Measurements from ENCODE around the gene PIP5KL1.

Gene PIP5KL1

DNA sequence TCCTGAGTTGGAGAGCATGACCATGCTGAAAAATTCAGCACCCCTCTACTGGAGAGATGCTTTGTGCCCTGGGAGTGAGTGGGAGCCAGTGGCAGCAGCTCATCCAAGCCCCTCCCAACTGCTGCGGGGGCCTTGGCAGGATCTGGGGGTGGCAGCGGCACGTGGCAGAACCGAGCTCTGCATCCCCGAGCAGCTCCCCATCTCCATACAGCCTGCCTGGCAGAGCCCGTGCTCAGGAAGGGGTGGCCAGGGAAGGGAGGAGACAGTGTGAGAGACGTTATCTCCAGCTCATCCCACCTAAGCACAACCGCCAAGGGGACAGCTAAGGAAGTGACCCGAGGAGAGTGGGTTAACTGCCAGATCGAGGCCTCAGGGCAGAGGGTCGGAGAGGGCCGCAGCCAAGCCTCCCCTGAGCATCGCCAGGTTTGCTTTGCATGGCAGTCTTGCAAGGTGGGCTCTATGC is 24.3 kb upstream of the PIP5KL1 start:
- Histone ChIP-seq H3K36me3 (ENCODE audit: insufficient read depth, low read length) (no peaks in the 10 kb centered on the region), H3K4me2 (ENCODE audit: low read length) (no peak overlapping the region), H3K9me3 (replicated peaks; ENCODE audit: low read length) (no peaks in the 10 kb centered on the region), H3K4me3 (ENCODE audit: low read length) (no peak overlapping the region), H3K9ac (ENCODE audit: low read depth, low read length) (no peak overlapping the region), H3K4me1 (ENCODE audit: control insufficient read depth, insufficient read depth, low read length) (peaks cover 11% of the 10 kb centered on the region), H3K27me3 (ENCODE audit: control insufficient read depth, insufficient read depth, low read length) (no peaks in the 10 kb centered on the region)

GRCh38 chr9:127953768-127954505 is 23.4 kb upstream of the PIP5KL1 start:
- H3K4me3 ChIP-seq (ENCODE audit: low read length): no peak overlapping the region
- H3K4me1 ChIP-seq (ENCODE audit: control insufficient read depth, insufficient read depth, low read length): peaks cover 11% of the 10 kb centered on the region
- no peak overlapping the region for H3K4me2 ChIP-seq (ENCODE audit: low read length)
- H3K36me3 ChIP-seq (ENCODE audit: insufficient read depth, low read length): no peaks in the 10 kb centered on the region
- no peaks in the 10 kb centered on the region for H3K27me3 ChIP-seq (ENCODE audit: control insufficient read depth, insufficient read depth, low read length)
- H3K9ac ChIP-seq (ENCODE audit: low read depth, low read length): no peak overlapping the region
- no peaks in the 10 kb centered on the region for H3K9me3 ChIP-seq (replicated peaks; ENCODE audit: low read length)

DNA sequence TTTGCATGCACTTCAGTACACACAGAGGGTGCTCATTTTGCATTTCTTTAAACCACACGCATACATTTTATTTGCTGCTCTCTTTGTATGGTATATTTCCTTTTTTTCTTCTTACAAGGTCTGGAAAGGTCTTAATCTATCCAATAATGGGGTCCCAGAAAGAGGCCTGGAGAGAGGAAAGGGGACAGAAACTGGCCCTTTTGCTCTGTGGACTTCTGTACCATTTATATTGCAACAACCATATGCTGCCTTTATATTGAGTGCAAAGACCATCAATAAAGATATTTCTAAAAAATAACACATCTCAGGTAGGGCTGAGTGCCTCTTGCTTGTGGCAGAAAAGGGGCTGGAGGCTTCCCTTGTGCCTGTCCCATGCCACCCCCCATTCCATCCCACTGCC is 22.6 kb upstream of the PIP5KL1 start:
- Histone ChIP-seq H3K4me3 (ENCODE audit: low read length) (no peak overlapping the region), H3K27me3 (ENCODE audit: control insufficient read depth, insufficient read depth, low read length) (no peaks in the 10 kb centered on the region), H3K4me1 (ENCODE audit: control insufficient read depth, insufficient read depth, low read length) (peaks cover 11% of the 10 kb centered on the region), H3K36me3 (ENCODE audit: insufficient read depth, low read length) (no peaks in the 10 kb centered on the region), H3K9ac (ENCODE audit: low read depth, low read length) (no peak overlapping the region), H3K9me3 (replicated peaks; ENCODE audit: low read length) (no peaks in the 10 kb centered on the region), H3K4me2 (ENCODE audit: low read length) (no peak overlapping the region)

DNA sequence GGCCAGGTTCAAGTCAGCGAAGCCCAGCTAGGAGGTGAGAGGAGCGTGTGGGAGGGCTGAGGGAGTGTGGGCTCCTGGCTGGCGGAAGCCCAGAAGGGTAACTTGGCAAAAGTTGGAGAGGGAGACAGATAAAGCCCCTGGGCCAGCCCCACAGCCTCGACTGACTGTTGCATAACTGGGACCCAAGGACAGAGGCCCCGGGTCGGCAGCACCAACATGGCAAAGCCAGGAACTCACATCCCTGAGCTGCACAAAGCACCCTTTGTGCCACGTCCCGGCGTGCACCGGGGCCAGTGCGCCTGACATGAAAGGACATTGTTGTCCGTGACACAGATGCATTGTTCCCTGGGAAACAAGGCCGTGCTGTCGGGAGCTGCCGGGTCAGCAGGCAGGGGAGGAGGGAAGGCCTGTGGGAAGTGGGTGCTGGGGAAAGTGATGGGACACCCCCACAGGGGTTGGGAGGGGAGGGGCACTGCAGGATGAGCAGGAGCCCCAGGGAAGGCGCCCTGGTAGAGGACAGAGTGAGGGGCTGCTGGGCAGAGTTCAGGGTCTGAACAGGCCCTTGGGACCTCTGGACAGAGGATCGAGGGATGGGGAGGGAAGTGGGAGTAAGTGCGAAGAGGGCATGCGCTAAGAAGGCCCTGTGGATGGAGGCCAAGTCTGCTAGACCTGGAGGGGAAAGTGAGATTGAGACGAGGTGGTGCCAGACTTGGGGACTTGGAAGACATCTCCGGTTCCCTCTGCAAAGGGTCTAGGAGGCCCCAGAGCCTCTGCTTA is 20.1 kb upstream of the PIP5KL1 start:
- Histone ChIP-seq H3K9ac (ENCODE audit: low read depth, low read length) (no peak overlapping the region), H3K27me3 (ENCODE audit: control insufficient read depth, insufficient read depth, low read length) (no peaks in the 10 kb centered on the region), H3K9me3 (replicated peaks; ENCODE audit: low read length) (no peaks in the 10 kb centered on the region), H3K36me3 (ENCODE audit: insufficient read depth, low read length) (no peaks in the 10 kb centered on the region), H3K4me2 (ENCODE audit: low read length) (no peak overlapping the region), H3K4me1 (ENCODE audit: control insufficient read depth, insufficient read depth, low read length) (peaks cover 10% of the 10 kb centered on the region), H3K4me3 (ENCODE audit: low read length) (no peak overlapping the region)

GRCh38 chr9:127949827-127950512 is 19.4 kb upstream of the PIP5KL1 start:
- H3K9ac ChIP-seq (ENCODE audit: low read depth, low read length): no peak overlapping the region
- no peaks in the 10 kb centered on the region for H3K36me3 ChIP-seq (ENCODE audit: insufficient read depth, low read length)
- peaks cover 3% of the 10 kb centered on the region for H3K4me1 ChIP-seq (ENCODE audit: control insufficient read depth, insufficient read depth, low read length)
- no peaks in the 10 kb centered on the region for H3K27me3 ChIP-seq (ENCODE audit: control insufficient read depth, insufficient read depth, low read length)
- H3K9me3 ChIP-seq (replicated peaks; ENCODE audit: low read length): no peaks in the 10 kb centered on the region
- H3K4me2 ChIP-seq (ENCODE audit: low read length): no peak overlapping the region
- no peak overlapping the region for H3K4me3 ChIP-seq (ENCODE audit: low read length)

DNA sequence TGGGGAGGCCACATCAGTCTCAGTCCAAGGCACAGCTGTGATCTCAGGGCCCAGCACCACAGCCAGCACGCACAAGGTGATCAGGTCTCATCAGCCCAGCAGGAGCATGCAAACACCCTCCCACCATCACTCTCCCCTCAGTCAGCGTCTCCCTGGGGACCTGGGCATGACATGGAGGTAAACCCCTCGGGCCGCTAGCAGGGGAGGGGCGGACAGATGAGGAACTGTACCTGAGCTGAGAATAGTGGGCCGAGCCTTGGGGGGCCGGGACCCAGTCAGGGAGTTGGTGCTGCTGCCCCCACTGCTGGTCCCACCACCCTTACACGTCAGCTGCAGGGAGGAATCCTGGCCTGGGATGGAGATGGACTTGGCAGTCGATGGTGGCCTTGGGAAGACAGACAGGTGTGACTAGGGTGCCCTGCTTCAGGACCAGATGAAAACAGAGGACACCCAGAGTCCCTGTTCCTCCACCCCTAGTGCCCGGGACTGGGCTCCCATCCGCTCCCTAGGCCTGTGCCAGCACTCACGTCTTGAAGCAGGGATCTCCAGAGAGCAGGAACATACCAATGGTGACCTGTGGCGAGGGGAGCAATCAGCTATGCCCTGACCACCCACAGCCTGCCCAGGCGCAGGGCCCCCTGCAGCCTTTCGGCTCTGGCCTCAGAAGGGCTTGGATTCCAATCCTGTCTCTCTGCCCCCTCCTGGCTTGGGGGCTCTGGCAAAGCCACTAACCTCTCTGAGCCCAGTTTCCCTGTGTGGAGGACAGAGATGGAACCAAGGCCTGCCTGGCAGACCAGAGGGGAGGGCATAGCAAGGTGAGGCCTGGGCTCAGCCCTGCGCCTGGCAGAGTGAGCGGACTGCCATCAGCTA is 17.5 kb upstream of the PIP5KL1 start:
- no peak overlapping the region for H3K4me3 ChIP-seq (ENCODE audit: low read length)
- no peaks in the 10 kb centered on the region for H3K27me3 ChIP-seq (ENCODE audit: control insufficient read depth, insufficient read depth, low read length)
- no peaks in the 10 kb centered on the region for H3K9me3 ChIP-seq (replicated peaks; ENCODE audit: low read length)
- H3K36me3 ChIP-seq (ENCODE audit: insufficient read depth, low read length): no peaks in the 10 kb centered on the region
- H3K4me2 ChIP-seq (ENCODE audit: low read length): no peak overlapping the region
- H3K4me1 ChIP-seq (ENCODE audit: control insufficient read depth, insufficient read depth, low read length): no peaks in the 10 kb centered on the region
- H3K9ac ChIP-seq (ENCODE audit: low read depth, low read length): no peak overlapping the region

- Histone ChIP-seq H3K36me3 (ENCODE audit: insufficient read depth, low read length) (no peaks in the 10 kb centered on the region), H3K9me3 (replicated peaks; ENCODE audit: low read length) (no peaks in the 10 kb centered on the region), H3K27me3 (ENCODE audit: control insufficient read depth, insufficient read depth, low read length) (no peaks in the 10 kb centered on the region), H3K4me1 (ENCODE audit: control insufficient read depth, insufficient read depth, low read length) (peaks cover 4% of the 10 kb centered on the region), H3K9ac (ENCODE audit: low read depth, low read length) (no peak overlapping the region), H3K4me2 (ENCODE audit: low read length) (no peak overlapping the region), H3K4me3 (ENCODE audit: low read length) (no peak overlapping the region)
These were observed 16.2 kb upstream of the PIP5KL1 start for GRCh38 chr9:127946728-127947127.

GRCh38 chr9:127945942-127946341 is 15.4 kb upstream of the PIP5KL1 start:
- Histone ChIP-seq H3K36me3 (ENCODE audit: insufficient read depth, low read length) (no peaks in the 10 kb centered on the region), H3K27me3 (ENCODE audit: control insufficient read depth, insufficient read depth, low read length) (no peaks in the 10 kb centered on the region), H3K4me2 (ENCODE audit: low read length) (no peak overlapping the region), H3K9ac (ENCODE audit: low read depth, low read length) (no peak overlapping the region), H3K4me3 (ENCODE audit: low read length) (no peak overlapping the region), H3K4me1 (ENCODE audit: control insufficient read depth, insufficient read depth, low read length) (peaks cover 4% of the 10 kb centered on the region), H3K9me3 (replicated peaks; ENCODE audit: low read length) (no peaks in the 10 kb centered on the region)

DNA sequence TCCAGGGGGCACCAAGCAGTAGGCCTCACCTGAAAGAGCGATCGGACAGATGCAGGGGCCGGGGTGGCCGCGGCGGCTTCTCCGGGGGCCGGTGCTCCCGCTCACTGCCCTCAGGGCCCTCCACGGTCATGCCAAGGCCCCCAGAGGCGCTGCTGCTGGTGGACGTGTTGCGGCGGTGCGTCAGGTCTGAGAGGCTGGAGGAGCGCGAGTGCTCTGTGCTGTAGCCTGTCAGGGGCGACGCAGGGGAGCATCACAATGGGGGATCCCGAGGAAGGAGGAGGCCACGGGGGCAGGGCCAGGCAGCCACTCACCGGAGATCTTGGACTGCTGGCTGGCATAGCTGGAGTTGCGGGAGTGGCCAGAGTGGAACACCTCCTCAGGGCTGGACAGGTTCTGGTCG is 14.8 kb upstream of the PIP5KL1 start:
- Histone ChIP-seq H3K4me1 (ENCODE audit: control insufficient read depth, insufficient read depth, low read length) (peaks cover 4% of the 10 kb centered on the region), H3K36me3 (ENCODE audit: insufficient read depth, low read length) (no peaks in the 10 kb centered on the region), H3K9me3 (replicated peaks; ENCODE audit: low read length) (no peaks in the 10 kb centered on the region), H3K4me2 (ENCODE audit: low read length) (no peak overlapping the region), H3K27me3 (ENCODE audit: control insufficient read depth, insufficient read depth, low read length) (no peaks in the 10 kb centered on the region), H3K4me3 (ENCODE audit: low read length) (no peak overlapping the region), H3K9ac (ENCODE audit: low read depth, low read length) (no peak overlapping the region)

DNA sequence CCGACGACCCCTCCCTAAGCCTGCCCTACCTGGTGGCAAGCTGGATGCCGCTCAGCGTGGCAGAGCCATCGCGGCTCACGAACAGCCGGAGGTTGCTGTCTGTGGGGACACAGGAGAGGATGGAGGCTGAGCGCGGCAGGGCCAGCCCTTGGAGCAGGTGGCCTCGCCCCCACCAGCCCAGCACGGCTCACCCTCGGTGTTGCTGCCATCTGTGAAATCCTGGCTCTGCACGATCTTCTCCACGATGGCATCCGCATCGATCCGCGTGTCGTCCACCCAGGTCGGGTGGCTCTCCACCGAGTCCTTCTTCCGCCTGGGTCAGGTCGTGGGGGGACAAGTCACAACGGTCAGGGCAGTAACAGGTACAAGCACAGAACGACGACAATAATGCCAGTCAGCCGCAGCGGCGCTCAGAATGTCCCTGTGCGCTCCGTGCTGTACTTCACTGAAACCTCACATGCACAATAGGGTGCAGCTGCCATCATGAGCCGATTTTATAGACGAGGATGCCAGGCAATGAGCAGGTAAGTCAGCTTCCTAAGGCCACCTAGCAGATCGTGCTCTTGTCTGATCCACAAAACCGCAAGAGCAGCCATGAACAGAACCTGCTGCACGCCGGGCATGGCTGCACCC is 14.1 kb upstream of the PIP5KL1 start:
- Histone ChIP-seq H3K27me3 (ENCODE audit: control insufficient read depth, insufficient read depth, low read length) (no peaks in the 10 kb centered on the region), H3K9ac (ENCODE audit: low read depth, low read length) (no peak overlapping the region), H3K4me1 (ENCODE audit: control insufficient read depth, insufficient read depth, low read length) (peaks cover 4% of the 10 kb centered on the region), H3K9me3 (replicated peaks; ENCODE audit: low read length) (no peaks in the 10 kb centered on the region), H3K4me2 (ENCODE audit: low read length) (no peak overlapping the region), H3K4me3 (ENCODE audit: low read length) (no peak overlapping the region), H3K36me3 (ENCODE audit: insufficient read depth, low read length) (no peaks in the 10 kb centered on the region)

Measured in skeletal muscle satellite cell (primary cell).